A673 (cell line): ENCODE data around the gene DPYSL4.

Experiments
- EZH2 ChIP-seq: fragments of 200-600 bp; sonication (generic); IDR thresholded peaks from 2 replicates; pipeline ENCODE4 v1.6.1; 2017; ENCODE audit warnings: borderline replicate concordance, low read depth, mild to moderate bottlenecking, mixed read lengths, antibody characterized with exemption, low read length; ENCODE audit not compliant: poor library complexity, severe bottlenecking
- TF ChIP-seq, protein P1 (sequence below): fragments of 300-800, 200-600 bp; sonication (generic); conservative IDR thresholded peaks from 2 replicates; pipeline ENCODE4 v1.5.1; 2017; ENCODE audit warnings: low read depth, mild to moderate bottlenecking, antibody characterized with exemption, low read length, moderate library complexity, mixed read lengths

DNA sequence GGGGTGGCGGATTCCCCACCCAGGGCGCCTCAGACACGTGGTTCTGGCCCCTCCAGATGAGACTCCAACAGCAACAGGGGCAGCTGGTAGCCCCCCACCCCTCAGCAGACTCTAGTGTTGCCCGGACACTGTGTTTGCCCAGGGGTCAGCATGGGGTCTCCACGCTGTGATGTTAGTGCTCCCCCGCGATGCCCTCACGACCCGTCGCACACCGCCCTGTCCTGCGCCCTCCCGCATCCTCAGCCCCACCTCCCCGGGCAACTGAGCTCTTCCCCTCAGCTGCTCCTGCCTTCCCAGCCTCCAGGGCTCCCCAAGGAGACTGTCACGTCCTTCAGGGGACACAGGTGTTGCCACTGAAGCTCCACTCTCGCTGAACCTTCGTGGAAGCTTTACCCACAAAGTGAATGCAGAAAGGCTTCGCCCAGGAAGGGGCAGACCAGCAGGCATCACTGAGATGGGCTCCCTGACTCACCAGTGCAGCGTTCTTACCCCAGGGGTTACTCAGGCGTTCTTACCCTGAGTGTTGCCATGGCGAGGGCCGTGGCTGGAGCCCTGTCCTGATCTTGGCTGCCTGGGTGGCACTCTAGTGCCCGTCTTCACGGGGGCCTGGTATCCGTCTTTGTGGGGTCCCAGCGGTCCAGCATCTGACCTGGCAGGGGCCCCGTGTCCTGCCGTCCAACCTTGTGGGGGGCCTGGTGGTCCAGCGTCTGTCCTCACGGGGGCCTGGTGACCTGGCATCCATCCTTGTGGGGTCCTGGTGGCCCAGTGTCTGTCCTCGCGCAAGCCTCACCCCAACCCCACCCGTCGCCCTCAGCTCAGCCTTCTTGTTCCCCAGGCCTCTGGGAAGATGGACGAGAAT lies 14.6 kb downstream of the DPYSL4 start:
- no peak for TF ChIP-seq EZH2
- TF ChIP-seq, protein P1, sequence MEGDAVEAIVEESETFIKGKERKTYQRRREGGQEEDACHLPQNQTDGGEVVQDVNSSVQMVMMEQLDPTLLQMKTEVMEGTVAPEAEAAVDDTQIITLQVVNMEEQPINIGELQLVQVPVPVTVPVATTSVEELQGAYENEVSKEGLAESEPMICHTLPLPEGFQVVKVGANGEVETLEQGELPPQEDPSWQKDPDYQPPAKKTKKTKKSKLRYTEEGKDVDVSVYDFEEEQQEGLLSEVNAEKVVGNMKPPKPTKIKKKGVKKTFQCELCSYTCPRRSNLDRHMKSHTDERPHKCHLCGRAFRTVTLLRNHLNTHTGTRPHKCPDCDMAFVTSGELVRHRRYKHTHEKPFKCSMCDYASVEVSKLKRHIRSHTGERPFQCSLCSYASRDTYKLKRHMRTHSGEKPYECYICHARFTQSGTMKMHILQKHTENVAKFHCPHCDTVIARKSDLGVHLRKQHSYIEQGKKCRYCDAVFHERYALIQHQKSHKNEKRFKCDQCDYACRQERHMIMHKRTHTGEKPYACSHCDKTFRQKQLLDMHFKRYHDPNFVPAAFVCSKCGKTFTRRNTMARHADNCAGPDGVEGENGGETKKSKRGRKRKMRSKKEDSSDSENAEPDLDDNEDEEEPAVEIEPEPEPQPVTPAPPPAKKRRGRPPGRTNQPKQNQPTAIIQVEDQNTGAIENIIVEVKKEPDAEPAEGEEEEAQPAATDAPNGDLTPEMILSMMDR: no peak
